WTC11 (cell line): Measurements from ENCODE around the gene SLC8A2. TPM values are rescaled to one million over a fixed set of nuclear protein-coding genes. Genes with fewer than 3 reads are reported as not detected.
A peak's percentile ranks its signal among the peaks of the same experiment; 100 is the strongest.

Source experiments
- ATF2 ChIP-seq: sonication (generic); formaldehyde crosslinking; IDR thresholded peaks from 2 replicates; pipeline ENCODE4 v1.8.1; 2022; ENCODE audit warnings: low read depth, missing genetic modification reagents, borderline replicate concordance
- CREM ChIP-seq: sonication (generic); formaldehyde crosslinking; IDR thresholded peaks from 2 replicates; pipeline ENCODE4 v1.8.1; 2022; ENCODE audit warnings: mild to moderate bottlenecking, missing genetic modification reagents, moderate library complexity
- ELF4 ChIP-seq: sonication (generic); formaldehyde crosslinking; IDR thresholded peaks from 2 replicates; pipeline ENCODE4 v1.8.1; 2022; ENCODE audit warnings: low read depth, mild to moderate bottlenecking, moderate library complexity, missing genetic modification reagents
- ESRRA ChIP-seq: sonication (generic); formaldehyde crosslinking; IDR thresholded peaks from 2 replicates; pipeline ENCODE4 v1.8.1; 2022; ENCODE audit warnings: mild to moderate bottlenecking, missing genetic modification reagents, borderline replicate concordance
- ETV6 ChIP-seq: sonication (generic); formaldehyde crosslinking; IDR thresholded peaks from 2 replicates; pipeline ENCODE4 v1.8.1; 2022; ENCODE audit warnings: mild to moderate bottlenecking, missing genetic modification reagents
- FOXJ3 ChIP-seq: sonication (generic); formaldehyde crosslinking; IDR thresholded peaks from 2 replicates; pipeline ENCODE4 v1.9.0; 2021; ENCODE audit warnings: missing genetic modification reagents, mild to moderate bottlenecking, borderline replicate concordance
- FOXK1 ChIP-seq: sonication (generic); formaldehyde crosslinking; IDR thresholded peaks from 2 replicates; pipeline ENCODE4 v1.8.0; 2022; ENCODE audit warnings: mild to moderate bottlenecking, moderate library complexity, missing genetic modification reagents
- GABPB1 ChIP-seq: sonication (generic); formaldehyde crosslinking; IDR thresholded peaks from 2 replicates; pipeline ENCODE4 v1.8.1; 2023; ENCODE audit warnings: mild to moderate bottlenecking, missing genetic modification reagents
- GRHL2 ChIP-seq: fragments of 250-450 bp; sonication (Bioruptor Pico); IDR thresholded peaks from 2 replicates; pipeline ENCODE4 v1.8.0; 2022; ENCODE audit warnings: mild to moderate bottlenecking, moderate library complexity; ENCODE audit not compliant: insufficient replicate concordance, severe bottlenecking
- IRF1 ChIP-seq: sonication (generic); formaldehyde crosslinking; IDR thresholded peaks from 2 replicates; pipeline ENCODE4 v1.8.0; 2023; ENCODE audit warnings: missing genetic modification reagents
- MYBL2 ChIP-seq: sonication (generic); formaldehyde crosslinking; IDR thresholded peaks from 2 replicates; pipeline ENCODE4 v1.8.1; 2023; ENCODE audit warnings: mild to moderate bottlenecking, moderate library complexity, missing genetic modification reagents
- NFATC4 ChIP-seq: fragments of 250-450 bp; sonication (Bioruptor Pico); IDR thresholded peaks from 2 replicates; pipeline ENCODE4 v1.9.0; 2021; ENCODE audit warnings: mild to moderate bottlenecking
- NR3C1 ChIP-seq: sonication (generic); formaldehyde crosslinking; conservative IDR thresholded peaks from 2 replicates; pipeline ENCODE4 v1.8.1; 2023; ENCODE audit warnings: low read depth, mild to moderate bottlenecking, missing genetic modification reagents
- PRRX2 ChIP-seq: fragments of 250-450 bp; sonication (Bioruptor Pico); IDR thresholded peaks from 2 replicates; pipeline ENCODE4 v1.8.0; 2021; ENCODE audit warnings: mild to moderate bottlenecking
- RELA ChIP-seq: sonication (generic); formaldehyde crosslinking; IDR thresholded peaks from 2 replicates; pipeline ENCODE4 v1.8.1; 2022; ENCODE audit warnings: missing genetic modification reagents, mild to moderate bottlenecking, borderline replicate concordance
- SMAD3 ChIP-seq: sonication (generic); formaldehyde crosslinking; IDR thresholded peaks from 2 replicates; pipeline ENCODE4 v1.8.0; 2022; ENCODE audit warnings: missing genetic modification reagents, mild to moderate bottlenecking, borderline replicate concordance
- SMAD4 ChIP-seq: sonication (generic); formaldehyde crosslinking; IDR thresholded peaks from 2 replicates; pipeline ENCODE4 v1.8.0; 2022; ENCODE audit warnings: mild to moderate bottlenecking, missing genetic modification reagents
- SOX15 ChIP-seq: fragments of 250-450 bp; sonication (Bioruptor Pico); IDR thresholded peaks from 2 replicates; pipeline ENCODE4 v1.9.0; 2021; ENCODE audit warnings: mild to moderate bottlenecking
- STAT6 ChIP-seq: sonication (generic); formaldehyde crosslinking; conservative IDR thresholded peaks from 2 replicates; pipeline ENCODE4 v1.8.1; 2023; ENCODE audit warnings: mild to moderate bottlenecking, low read depth, missing genetic modification reagents, moderate library complexity
- TCF7 ChIP-seq: sonication (generic); formaldehyde crosslinking; IDR thresholded peaks from 2 replicates; pipeline ENCODE4 v1.8.0; 2022; ENCODE audit warnings: mild to moderate bottlenecking, low read depth, missing genetic modification reagents, moderate library complexity
- ZNF219 ChIP-seq: sonication (generic); formaldehyde crosslinking; IDR thresholded peaks from 2 replicates; pipeline ENCODE4 v1.8.0; 2023; ENCODE audit warnings: missing genetic modification reagents, mild to moderate bottlenecking, borderline replicate concordance
- ZNF232 ChIP-seq: sonication (generic); formaldehyde crosslinking; IDR thresholded peaks from 2 replicates; pipeline ENCODE4 v1.8.0; 2022; ENCODE audit warnings: mild to moderate bottlenecking, missing genetic modification reagents
- ZNF532 ChIP-seq: fragments of 250-450 bp; sonication (Bioruptor Pico); IDR thresholded peaks from 2 replicates; pipeline ENCODE4 v1.9.0; 2021; ENCODE audit warnings: mild to moderate bottlenecking, borderline replicate concordance
- ZNF671 ChIP-seq: fragments of 250-450 bp; sonication (Bioruptor Pico); IDR thresholded peaks from 2 replicates; pipeline ENCODE4 v1.8.0; 2021; ENCODE audit warnings: mild to moderate bottlenecking
- total RNA-seq: library from RNA; stranded (reverse); gene quantifications from 3 replicates; pipeline ENCODE4 v1.2.3, GENCODE V29; 2021
- TF ChIP-seq, protein P1 (sequence below): sonication (generic); formaldehyde crosslinking; IDR thresholded peaks from 2 replicates; pipeline ENCODE4 v1.8.1; 2023; ENCODE audit warnings: mild to moderate bottlenecking, moderate library complexity, missing genetic modification reagents
- TF ChIP-seq, protein P2 (sequence below): sonication (generic); formaldehyde crosslinking; IDR thresholded peaks from 2 replicates; pipeline ENCODE4 v1.8.0; 2022; ENCODE audit warnings: mild to moderate bottlenecking, missing genetic modification reagents

SLC8A2 gene
- total RNA-seq, 1 experiment from 2014 or later, result 6.5 TPM

DNA sequence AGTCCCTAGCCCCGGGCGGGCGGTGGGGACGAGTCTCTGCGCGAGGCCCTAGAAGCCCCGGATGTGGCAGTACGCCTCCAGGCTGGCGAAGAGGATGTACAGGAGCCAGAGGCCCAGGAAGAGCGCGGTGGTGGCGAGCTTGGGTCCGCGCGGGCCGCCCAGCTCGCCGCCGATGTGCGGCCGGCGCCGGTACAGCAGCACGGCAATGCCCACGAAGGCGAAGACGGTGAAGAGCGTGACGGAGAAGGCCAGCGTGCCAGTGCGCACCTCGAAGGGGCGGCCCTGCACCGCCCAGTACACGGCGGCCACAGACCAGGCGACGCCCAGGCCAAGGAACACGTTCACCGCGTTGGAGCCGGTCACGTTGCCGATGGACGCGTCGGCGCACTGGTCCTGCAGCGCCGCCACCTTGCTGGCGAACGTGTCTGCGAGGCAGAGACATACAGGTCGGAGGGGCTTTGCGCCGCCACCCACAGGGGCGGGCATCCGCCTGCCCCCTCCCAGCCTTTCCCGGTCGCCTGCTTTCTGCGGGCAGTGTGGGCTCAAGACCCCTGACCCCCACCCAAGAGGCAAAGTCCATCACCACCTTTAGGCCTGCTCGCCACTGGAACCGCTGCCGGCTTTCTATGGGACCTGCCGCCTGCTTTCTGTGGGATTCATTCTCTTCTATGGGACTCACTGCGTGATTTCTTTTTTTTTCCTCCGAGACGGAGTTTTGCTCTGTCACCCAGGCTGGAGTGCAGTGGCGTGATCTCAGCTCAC, 41.5 kb downstream of the SLC8A2 start (continued):
- TF ChIP-seq IRF1 (CRISPR knock-in tag), result peak; percentile 76; the same call in 1 of the 2 replicates
- no peak for TF ChIP-seq ZNF671 (CRISPR knock-in tag)
- TF ChIP-seq FOXK1 (CRISPR knock-in tag), result peak; percentile 90
- TF ChIP-seq SMAD3, result peak; percentile 72; the same call in 1 of the 2 replicates
- peak; percentile 97 for TF ChIP-seq RELA (CRISPR knock-in tag)
- TF ChIP-seq ZNF532 (CRISPR knock-in tag), result no peak
- no peak for TF ChIP-seq NFATC4 (CRISPR knock-in tag)
- peak; percentile 84 for TF ChIP-seq ESRRA (CRISPR knock-in tag)
- TF ChIP-seq NR3C1 (CRISPR knock-in tag), result no peak
- TF ChIP-seq FOXJ3 (CRISPR knock-in tag), result no peak
- peak; percentile 87 for TF ChIP-seq ETV6
- TF ChIP-seq ZNF232 (CRISPR knock-in tag), result peak; percentile 96
- no peak for TF ChIP-seq STAT6 (CRISPR knock-in tag)
- TF ChIP-seq MYBL2 (CRISPR knock-in tag), result peak; percentile 87
- no peak for TF ChIP-seq ELF4
- TF ChIP-seq SMAD4, result peak; percentile 80; the same call in 1 of the 2 replicates
- no peak for TF ChIP-seq ATF2 (CRISPR knock-in tag)
- peak; percentile 63 for TF ChIP-seq GABPB1 (CRISPR knock-in tag)
- TF ChIP-seq TCF7, result peak; percentile 82; the same call in 1 of the 2 replicates
- TF ChIP-seq, protein P1, sequence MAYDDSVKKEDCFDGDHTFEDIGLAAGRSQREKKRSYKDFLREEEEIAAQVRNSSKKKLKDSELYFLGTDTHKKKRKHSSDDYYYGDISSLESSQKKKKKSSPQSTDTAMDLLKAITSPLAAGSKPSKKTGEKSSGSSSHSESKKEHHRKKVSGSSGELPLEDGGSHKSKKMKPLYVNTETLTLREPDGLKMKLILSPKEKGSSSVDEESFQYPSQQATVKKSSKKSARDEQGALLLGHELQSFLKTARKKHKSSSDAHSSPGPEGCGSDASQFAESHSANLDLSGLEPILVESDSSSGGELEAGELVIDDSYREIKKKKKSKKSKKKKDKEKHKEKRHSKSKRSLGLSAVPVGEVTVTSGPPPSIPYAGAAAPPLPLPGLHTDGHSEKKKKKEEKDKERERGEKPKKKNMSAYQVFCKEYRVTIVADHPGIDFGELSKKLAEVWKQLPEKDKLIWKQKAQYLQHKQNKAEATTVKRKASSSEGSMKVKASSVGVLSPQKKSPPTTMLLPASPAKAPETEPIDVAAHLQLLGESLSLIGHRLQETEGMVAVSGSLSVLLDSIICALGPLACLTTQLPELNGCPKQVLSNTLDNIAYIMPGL, result peak; percentile 94
- TF ChIP-seq PRRX2, result no peak
- no peak for TF ChIP-seq SOX15
- TF ChIP-seq CREM, result peak; percentile 74; the same call in 1 of the 2 replicates
- TF ChIP-seq GRHL2 (CRISPR knock-in tag), result no peak
- TF ChIP-seq ZNF219 (CRISPR knock-in tag), result no peak
- TF ChIP-seq, protein P2, sequence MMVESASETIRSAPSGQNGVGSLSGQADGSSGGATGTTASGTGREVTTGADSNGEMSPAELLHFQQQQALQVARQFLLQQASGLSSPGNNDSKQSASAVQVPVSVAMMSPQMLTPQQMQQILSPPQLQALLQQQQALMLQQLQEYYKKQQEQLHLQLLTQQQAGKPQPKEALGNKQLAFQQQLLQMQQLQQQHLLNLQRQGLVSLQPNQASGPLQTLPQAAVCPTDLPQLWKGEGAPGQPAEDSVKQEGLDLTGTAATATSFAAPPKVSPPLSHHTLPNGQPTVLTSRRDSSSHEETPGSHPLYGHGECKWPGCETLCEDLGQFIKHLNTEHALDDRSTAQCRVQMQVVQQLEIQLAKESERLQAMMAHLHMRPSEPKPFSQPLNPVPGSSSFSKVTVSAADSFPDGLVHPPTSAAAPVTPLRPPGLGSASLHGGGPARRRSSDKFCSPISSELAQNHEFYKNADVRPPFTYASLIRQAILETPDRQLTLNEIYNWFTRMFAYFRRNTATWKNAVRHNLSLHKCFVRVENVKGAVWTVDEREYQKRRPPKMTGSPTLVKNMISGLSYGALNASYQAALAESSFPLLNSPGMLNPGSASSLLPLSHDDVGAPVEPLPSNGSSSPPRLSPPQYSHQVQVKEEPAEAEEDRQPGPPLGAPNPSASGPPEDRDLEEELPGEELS (CRISPR knock-in tag), result peak; percentile 95
